Measurements from ENCODE around the gene KRTAP13-1. TPM values are rescaled to one million over a fixed set of nuclear protein-coding genes. Genes with fewer than 3 reads are reported as not detected.

Gene KRTAP13-1
- total and polyA plus RNA-seq, 2 of the 4 experiments (the other 2 are of a cell fraction) = not detected

DNA sequence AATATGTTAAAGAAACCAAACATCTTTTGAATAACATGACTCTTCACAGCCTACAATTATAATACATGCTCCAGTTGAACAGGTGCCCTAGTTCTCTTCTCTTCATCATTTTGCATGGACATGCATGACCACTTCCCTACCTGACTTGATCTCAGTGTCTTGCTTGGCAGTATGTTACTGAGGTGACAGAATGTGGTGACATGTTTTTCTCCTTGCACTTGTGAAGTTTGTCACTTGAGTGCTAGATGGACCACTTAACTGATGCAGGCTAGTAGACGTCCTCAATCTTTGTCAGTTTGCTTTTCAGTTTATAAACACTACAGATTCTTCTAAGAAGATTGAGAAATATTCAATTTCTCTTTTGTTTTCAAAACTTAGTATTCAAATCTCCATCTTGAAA lies 13.6 kb upstream of the KRTAP13-1 start:
- H3K56ac ChIP-seq (ENCODE audit: extremely low read depth, insufficient read depth, low read length) = no peak overlapping the region
- H2BK120ac ChIP-seq (ENCODE audit: low read depth, low read length) = no peak overlapping the region
- ChIA-PET POLR2A (ENCODE audit: unreplicated experiment) (no interaction called here), CTCF (no interaction called here)
- H3K4me1 ChIP-seq (ENCODE audit: control insufficient read depth, insufficient read depth, low read length) = no peaks in the 10 kb centered on the region
- in situ Hi-C loops (cut with MboI; ENCODE audit: low sequenced_read_pairs) = no loop called here
- H3K14ac ChIP-seq (replicated peaks; ENCODE audit: low read depth, low read length) = no peak overlapping the region
- no peaks in the 10 kb centered on the region for H3K9me1 ChIP-seq (ENCODE audit: insufficient read depth, low read length)
- no peak overlapping the region for H3K27ac ChIP-seq (ENCODE audit: insufficient read depth, low read length)
- no peak overlapping the region for H3K4ac ChIP-seq (ENCODE audit: low read depth, low read length)
- intact Hi-C loops (cut with micrococcal nuclease) = no loop called here
- no peaks in the 10 kb centered on the region for H4K20me1 ChIP-seq (ENCODE audit: insufficient read depth, low read length)
- H3K18ac ChIP-seq (ENCODE audit: low read depth, low read length) = no peak overlapping the region
- no peak overlapping the region for H2AK5ac ChIP-seq (ENCODE audit: low read depth, low read length)
- H3K9ac ChIP-seq (ENCODE audit: low read depth, low read length) = no peak overlapping the region
- no peaks in the 10 kb centered on the region for H3K79me1 ChIP-seq (ENCODE audit: low read depth in 1 of 2, low read length in 2 of 2)
- H4K5ac ChIP-seq (ENCODE audit: low read depth, low read length) = no peak overlapping the region
- DNase-seq (no peak), ATAC-seq (ENCODE audit: low read depth) (no peak)
- no peak overlapping the region for H2BK5ac ChIP-seq (ENCODE audit: low read depth, low read length, poor library complexity, severe bottlenecking)
- no peak overlapping the region for H3K23ac ChIP-seq (ENCODE audit: low read depth, low read length)
- H4K8ac ChIP-seq (ENCODE audit: low read depth in 2 of 2, low read length in 2 of 2) = no peak overlapping the region
- WGBS, 2 experiments (ENCODE audit: extremely low coverage in 2 of 2, insufficient read length in 1 of 2) = no CpG with 5 or more reads among the region's 1 CpG
- H3K9me3 ChIP-seq (ENCODE audit: control insufficient read depth, insufficient read depth, low read length) = peaks cover 12% of the 10 kb centered on the region
- no peak overlapping the region for H3K4me3 ChIP-seq (ENCODE audit: insufficient read depth, low read depth, low read length)
- H3K4me2 ChIP-seq (ENCODE audit: low read depth, low read length) = no peak overlapping the region
- no peak overlapping the region for H2BK20ac ChIP-seq (ENCODE audit: low read depth, low read length)
- no peak overlapping the region for H4K91ac ChIP-seq (ENCODE audit: insufficient read depth, low read depth, low read length)
- no peak overlapping the region for H2AK9ac ChIP-seq (replicated peaks; ENCODE audit: low read depth, low read length, poor library complexity)
- H3K27me3 ChIP-seq (ENCODE audit: control insufficient read depth, insufficient read depth, low read length) = no peaks in the 10 kb centered on the region
- dilution Hi-C loops (cut with HindIII; ENCODE audit: low sequenced_read_pairs, unreplicated experiment) = no loop called here
- H2BK15ac ChIP-seq (ENCODE audit: low read depth, low read length) = no peak overlapping the region
- TF ChIP-seq RCOR1 (IDR thresholded peaks at IDR 0.05; ENCODE audit: insufficient replicate concordance, low read length) (no peak), NFE2L2 (IDR thresholded peaks at IDR 0.05; ENCODE audit: low read depth, low read length) (no peak), MAZ (IDR thresholded peaks at IDR 0.05; ENCODE audit: borderline replicate concordance, low read depth, low read length) (no peak), MXI1 (IDR thresholded peaks at IDR 0.05; ENCODE audit: borderline replicate concordance, low read depth, low read length) (no peak), RAD21 (IDR thresholded peaks at IDR 0.05; ENCODE audit: low read length) (no peak), FOS (IDR thresholded peaks at IDR 0.05; ENCODE audit: low read depth, low read length) (no peak), CEBPB (IDR thresholded peaks at IDR 0.05; ENCODE audit: low read depth, low read length) (no peak), CHD1 (IDR thresholded peaks at IDR 0.05; ENCODE audit: low read depth, low read length) (no peak)
- TF ChIP-seq, protein P1, sequence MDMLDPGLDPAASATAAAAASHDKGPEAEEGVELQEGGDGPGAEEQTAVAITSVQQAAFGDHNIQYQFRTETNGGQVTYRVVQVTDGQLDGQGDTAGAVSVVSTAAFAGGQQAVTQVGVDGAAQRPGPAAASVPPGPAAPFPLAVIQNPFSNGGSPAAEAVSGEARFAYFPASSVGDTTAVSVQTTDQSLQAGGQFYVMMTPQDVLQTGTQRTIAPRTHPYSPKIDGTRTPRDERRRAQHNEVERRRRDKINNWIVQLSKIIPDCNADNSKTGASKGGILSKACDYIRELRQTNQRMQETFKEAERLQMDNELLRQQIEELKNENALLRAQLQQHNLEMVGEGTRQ (IDR thresholded peaks at IDR 0.05; ENCODE audit: low read depth, low read length) = no peak
- TF ChIP-seq, protein P2, sequence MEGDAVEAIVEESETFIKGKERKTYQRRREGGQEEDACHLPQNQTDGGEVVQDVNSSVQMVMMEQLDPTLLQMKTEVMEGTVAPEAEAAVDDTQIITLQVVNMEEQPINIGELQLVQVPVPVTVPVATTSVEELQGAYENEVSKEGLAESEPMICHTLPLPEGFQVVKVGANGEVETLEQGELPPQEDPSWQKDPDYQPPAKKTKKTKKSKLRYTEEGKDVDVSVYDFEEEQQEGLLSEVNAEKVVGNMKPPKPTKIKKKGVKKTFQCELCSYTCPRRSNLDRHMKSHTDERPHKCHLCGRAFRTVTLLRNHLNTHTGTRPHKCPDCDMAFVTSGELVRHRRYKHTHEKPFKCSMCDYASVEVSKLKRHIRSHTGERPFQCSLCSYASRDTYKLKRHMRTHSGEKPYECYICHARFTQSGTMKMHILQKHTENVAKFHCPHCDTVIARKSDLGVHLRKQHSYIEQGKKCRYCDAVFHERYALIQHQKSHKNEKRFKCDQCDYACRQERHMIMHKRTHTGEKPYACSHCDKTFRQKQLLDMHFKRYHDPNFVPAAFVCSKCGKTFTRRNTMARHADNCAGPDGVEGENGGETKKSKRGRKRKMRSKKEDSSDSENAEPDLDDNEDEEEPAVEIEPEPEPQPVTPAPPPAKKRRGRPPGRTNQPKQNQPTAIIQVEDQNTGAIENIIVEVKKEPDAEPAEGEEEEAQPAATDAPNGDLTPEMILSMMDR (conservative IDR thresholded peaks at IDR 0.05; ENCODE audit: low read depth, low read length) = no peak
- TF ChIP-seq, protein P3, sequence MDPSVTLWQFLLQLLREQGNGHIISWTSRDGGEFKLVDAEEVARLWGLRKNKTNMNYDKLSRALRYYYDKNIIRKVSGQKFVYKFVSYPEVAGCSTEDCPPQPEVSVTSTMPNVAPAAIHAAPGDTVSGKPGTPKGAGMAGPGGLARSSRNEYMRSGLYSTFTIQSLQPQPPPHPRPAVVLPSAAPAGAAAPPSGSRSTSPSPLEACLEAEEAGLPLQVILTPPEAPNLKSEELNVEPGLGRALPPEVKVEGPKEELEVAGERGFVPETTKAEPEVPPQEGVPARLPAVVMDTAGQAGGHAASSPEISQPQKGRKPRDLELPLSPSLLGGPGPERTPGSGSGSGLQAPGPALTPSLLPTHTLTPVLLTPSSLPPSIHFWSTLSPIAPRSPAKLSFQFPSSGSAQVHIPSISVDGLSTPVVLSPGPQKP (IDR thresholded peaks at IDR 0.05; ENCODE audit: borderline replicate concordance, low read depth, low read length) = no peak
- no TSS peak for BruUV-seq (replicated peaks)
- H2AFZ ChIP-seq (replicated peaks; ENCODE audit: low read length, poor library complexity) = no peak overlapping the region
- H3K36me3 ChIP-seq (ENCODE audit: control insufficient read depth, insufficient read depth, low read length) = no peaks in the 10 kb centered on the region
